SK-N-SH (cell line): Measurements from ENCODE around the gene KRTAP10-2.

Source experiments
- EP300 ChIP-seq, 2 experiments: IDR thresholded peaks; 2 replicates each; pipeline versions ENCODE4 v1.4.0 to v1.6.1; 2012; ENCODE audit warnings: borderline replicate concordance in 1 of 2, low read depth in 1 of 2, low read length in 1 of 2
- EZH2phosphoT487 ChIP-seq: fragments of 200-600 bp; sonication (generic); IDR thresholded peaks from 2 replicates; pipeline ENCODE4 v1.6.1; 2017; ENCODE audit warnings: low read depth, mixed run types, mild to moderate bottlenecking, antibody characterized with exemption, moderate library complexity, borderline replicate concordance
- FOXJ3 ChIP-seq: sonication (generic); formaldehyde crosslinking; IDR thresholded peaks from 2 replicates; pipeline ENCODE4 v1.5.1; 2020; ENCODE audit warnings: mild to moderate bottlenecking, missing genetic modification reagents
- FOXM1 ChIP-seq: IDR thresholded peaks from 2 replicates; pipeline ENCODE4 v1.4.0; 2012; ENCODE audit warnings: low read depth, mild to moderate bottlenecking
- JUND ChIP-seq: IDR thresholded peaks from 2 replicates; pipeline ENCODE4 v1.4.0; 2012
- MXI1 ChIP-seq: IDR thresholded peaks from 2 replicates; pipeline ENCODE4 v1.6.1; 2012; ENCODE audit warnings: mild to moderate bottlenecking, low read depth, low read length, improper control_type of control experiment
- POLR2AphosphoS5 ChIP-seq: IDR thresholded peaks from 2 replicates; pipeline ENCODE4 v1.6.1; 2012; ENCODE audit warnings: low read depth, low read length
- RAD21 ChIP-seq: IDR thresholded peaks from 2 replicates; pipeline ENCODE4 v1.6.1; 2012; ENCODE audit warnings: mild to moderate bottlenecking, low read length
- SIN3A ChIP-seq: IDR thresholded peaks from 2 replicates; pipeline ENCODE4 v1.6.1; 2012; ENCODE audit warnings: low read depth, mild to moderate bottlenecking, low read length, moderate library complexity, borderline replicate concordance
- YY1 ChIP-seq: IDR thresholded peaks from 2 replicates; pipeline ENCODE4 v1.4.0; 2012; ENCODE audit warnings: low read depth, mild to moderate bottlenecking
- TF ChIP-seq, protein P1 (sequence below): fragments of 150-350 bp; IDR thresholded peaks from 2 replicates; pipeline ENCODE4 v1.6.1; 2017; ENCODE audit warnings: antibody characterized with exemption, low read length, low read depth, borderline replicate concordance
- TF ChIP-seq, protein P2 (sequence below): fragments of 200-600 bp; sonication (generic); IDR thresholded peaks from 2 replicates; pipeline ENCODE4 v1.6.1; 2017; ENCODE audit warnings: antibody characterized with exemption, mild to moderate bottlenecking, moderate library complexity
- TF ChIP-seq, protein P3 (sequence below): IDR thresholded peaks from 2 replicates; pipeline ENCODE4 v1.4.0; 2012; ENCODE audit warnings: low read depth, borderline replicate concordance
- TF ChIP-seq, protein P4 (sequence below): IDR thresholded peaks from 2 replicates; pipeline ENCODE4 v1.6.1; 2012; ENCODE audit warnings: mild to moderate bottlenecking, low read depth, low read length, moderate library complexity

DNA sequence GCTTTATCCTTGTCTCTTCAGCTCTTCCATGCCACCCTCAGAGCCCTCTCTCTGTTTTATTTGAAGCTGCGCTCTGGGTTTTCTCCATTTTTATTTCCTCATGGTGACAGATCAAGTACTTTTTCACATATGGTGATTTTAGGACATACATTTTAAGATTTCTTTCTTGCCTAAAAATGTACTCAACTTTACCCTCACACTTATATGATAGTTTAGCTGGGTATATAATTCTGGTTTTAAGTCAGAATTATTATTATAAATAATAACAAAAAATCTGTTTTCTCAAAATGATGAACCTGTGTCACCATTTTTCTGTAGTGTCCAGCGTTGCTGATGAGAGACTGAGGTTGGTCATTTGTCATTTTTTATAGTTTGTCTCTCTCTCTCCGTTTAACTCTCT lies 29.9 kb upstream of the KRTAP10-2 start:
- TF ChIP-seq, protein P1, sequence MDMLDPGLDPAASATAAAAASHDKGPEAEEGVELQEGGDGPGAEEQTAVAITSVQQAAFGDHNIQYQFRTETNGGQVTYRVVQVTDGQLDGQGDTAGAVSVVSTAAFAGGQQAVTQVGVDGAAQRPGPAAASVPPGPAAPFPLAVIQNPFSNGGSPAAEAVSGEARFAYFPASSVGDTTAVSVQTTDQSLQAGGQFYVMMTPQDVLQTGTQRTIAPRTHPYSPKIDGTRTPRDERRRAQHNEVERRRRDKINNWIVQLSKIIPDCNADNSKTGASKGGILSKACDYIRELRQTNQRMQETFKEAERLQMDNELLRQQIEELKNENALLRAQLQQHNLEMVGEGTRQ = no peak
- TF ChIP-seq, protein P2, sequence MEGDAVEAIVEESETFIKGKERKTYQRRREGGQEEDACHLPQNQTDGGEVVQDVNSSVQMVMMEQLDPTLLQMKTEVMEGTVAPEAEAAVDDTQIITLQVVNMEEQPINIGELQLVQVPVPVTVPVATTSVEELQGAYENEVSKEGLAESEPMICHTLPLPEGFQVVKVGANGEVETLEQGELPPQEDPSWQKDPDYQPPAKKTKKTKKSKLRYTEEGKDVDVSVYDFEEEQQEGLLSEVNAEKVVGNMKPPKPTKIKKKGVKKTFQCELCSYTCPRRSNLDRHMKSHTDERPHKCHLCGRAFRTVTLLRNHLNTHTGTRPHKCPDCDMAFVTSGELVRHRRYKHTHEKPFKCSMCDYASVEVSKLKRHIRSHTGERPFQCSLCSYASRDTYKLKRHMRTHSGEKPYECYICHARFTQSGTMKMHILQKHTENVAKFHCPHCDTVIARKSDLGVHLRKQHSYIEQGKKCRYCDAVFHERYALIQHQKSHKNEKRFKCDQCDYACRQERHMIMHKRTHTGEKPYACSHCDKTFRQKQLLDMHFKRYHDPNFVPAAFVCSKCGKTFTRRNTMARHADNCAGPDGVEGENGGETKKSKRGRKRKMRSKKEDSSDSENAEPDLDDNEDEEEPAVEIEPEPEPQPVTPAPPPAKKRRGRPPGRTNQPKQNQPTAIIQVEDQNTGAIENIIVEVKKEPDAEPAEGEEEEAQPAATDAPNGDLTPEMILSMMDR = no peak
- TF ChIP-seq EZH2phosphoT487 (no peak), EP300 (IDR thresholded peaks at IDR 0.05; ENCODE audit: borderline replicate concordance in 1 of 2, low read depth in 1 of 2, low read length in 1 of 2) (no peak), YY1 (no peak), JUND (no peak), RAD21 (no peak), SIN3A (no peak), MXI1 (no peak), FOXJ3 (CRISPR knock-in tag) (no peak), FOXM1 (no peak), POLR2AphosphoS5 (no peak)
- TF ChIP-seq, protein P3, sequence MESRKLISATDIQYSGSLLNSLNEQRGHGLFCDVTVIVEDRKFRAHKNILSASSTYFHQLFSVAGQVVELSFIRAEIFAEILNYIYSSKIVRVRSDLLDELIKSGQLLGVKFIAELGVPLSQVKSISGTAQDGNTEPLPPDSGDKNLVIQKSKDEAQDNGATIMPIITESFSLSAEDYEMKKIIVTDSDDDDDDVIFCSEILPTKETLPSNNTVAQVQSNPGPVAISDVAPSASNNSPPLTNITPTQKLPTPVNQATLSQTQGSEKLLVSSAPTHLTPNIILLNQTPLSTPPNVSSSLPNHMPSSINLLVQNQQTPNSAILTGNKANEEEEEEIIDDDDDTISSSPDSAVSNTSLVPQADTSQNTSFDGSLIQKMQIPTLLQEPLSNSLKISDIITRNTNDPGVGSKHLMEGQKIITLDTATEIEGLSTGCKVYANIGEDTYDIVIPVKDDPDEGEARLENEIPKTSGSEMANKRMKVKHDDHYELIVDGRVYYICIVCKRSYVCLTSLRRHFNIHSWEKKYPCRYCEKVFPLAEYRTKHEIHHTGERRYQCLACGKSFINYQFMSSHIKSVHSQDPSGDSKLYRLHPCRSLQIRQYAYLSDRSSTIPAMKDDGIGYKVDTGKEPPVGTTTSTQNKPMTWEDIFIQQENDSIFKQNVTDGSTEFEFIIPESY = no peak
- TF ChIP-seq, protein P4, sequence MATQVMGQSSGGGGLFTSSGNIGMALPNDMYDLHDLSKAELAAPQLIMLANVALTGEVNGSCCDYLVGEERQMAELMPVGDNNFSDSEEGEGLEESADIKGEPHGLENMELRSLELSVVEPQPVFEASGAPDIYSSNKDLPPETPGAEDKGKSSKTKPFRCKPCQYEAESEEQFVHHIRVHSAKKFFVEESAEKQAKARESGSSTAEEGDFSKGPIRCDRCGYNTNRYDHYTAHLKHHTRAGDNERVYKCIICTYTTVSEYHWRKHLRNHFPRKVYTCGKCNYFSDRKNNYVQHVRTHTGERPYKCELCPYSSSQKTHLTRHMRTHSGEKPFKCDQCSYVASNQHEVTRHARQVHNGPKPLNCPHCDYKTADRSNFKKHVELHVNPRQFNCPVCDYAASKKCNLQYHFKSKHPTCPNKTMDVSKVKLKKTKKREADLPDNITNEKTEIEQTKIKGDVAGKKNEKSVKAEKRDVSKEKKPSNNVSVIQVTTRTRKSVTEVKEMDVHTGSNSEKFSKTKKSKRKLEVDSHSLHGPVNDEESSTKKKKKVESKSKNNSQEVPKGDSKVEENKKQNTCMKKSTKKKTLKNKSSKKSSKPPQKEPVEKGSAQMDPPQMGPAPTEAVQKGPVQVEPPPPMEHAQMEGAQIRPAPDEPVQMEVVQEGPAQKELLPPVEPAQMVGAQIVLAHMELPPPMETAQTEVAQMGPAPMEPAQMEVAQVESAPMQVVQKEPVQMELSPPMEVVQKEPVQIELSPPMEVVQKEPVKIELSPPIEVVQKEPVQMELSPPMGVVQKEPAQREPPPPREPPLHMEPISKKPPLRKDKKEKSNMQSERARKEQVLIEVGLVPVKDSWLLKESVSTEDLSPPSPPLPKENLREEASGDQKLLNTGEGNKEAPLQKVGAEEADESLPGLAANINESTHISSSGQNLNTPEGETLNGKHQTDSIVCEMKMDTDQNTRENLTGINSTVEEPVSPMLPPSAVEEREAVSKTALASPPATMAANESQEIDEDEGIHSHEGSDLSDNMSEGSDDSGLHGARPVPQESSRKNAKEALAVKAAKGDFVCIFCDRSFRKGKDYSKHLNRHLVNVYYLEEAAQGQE = no peak
